NB4 (cell line): ENCODE data around the gene DOCK9.

Experiments
- DNase-seq: peaks from one replicate; pipeline ENCODE4 v3.0.0; 2010; ENCODE audit warnings: low read depth
- H3K4me3 ChIP-seq: one replicate; pipeline ENCODE4 v1.5.1; 2011; ENCODE audit warnings: mild to moderate bottlenecking, low read depth, low read length, moderate library complexity
- CTCF ChIP-seq: IDR thresholded peaks from one replicate; pipeline ENCODE4 v1.5.1; 2012; ENCODE audit warnings: low read depth, low read length
- MAX ChIP-seq: IDR thresholded peaks from 2 replicates; pipeline ENCODE4 v1.6.1; 2011; ENCODE audit warnings: low read depth, low read length
- MYC ChIP-seq: IDR thresholded peaks from 2 replicates; pipeline ENCODE4 v1.6.1; 2011; ENCODE audit warnings: low read depth, low read length
- POLR2A ChIP-seq: IDR thresholded peaks from 2 replicates; pipeline ENCODE4 v1.6.1; 2011; ENCODE audit warnings: mild to moderate bottlenecking; ENCODE audit not compliant: insufficient read length; ENCODE audit errors: extremely low read depth

The DOCK9 gene

GRCh38 chr13:98839856-98840769, 137.8 kb downstream of the DOCK9 start:
- DNase-seq: peak; percentile 65
- TF ChIP-seq POLR2A: no peak
- peak; percentile 91 for TF ChIP-seq CTCF
- H3K4me3 ChIP-seq: no peak overlapping the region

- no peak overlapping the region for H3K4me3 ChIP-seq
- TF ChIP-seq MYC (no peak), MAX (no peak), POLR2A (no peak), CTCF (no peak)
- no peak for DNase-seq
These were observed 139.1 kb downstream of the DOCK9 start for GRCh38 chr13:98838776-98839175.

DNA sequence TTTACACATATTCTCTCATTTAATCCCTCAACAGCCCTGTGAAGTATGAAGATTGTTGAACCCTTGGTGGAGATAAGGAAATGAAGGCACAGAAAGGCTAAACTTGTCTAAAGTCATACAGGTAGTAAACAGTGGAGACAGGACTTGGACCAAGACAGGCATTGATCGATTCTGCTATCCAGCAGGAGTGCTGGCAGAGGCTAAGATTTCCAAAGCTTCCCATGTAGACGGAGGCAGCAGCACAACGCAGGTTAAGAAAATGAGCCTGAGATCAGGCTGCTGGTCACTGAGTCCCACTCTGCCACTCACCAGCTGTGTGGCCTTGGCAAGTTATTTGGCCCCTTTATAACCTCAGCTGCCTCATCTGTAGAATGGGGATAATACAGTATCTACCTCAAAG, 140.0 kb downstream of the DOCK9 start:
- no peak for DNase-seq
- no peak for TF ChIP-seq CTCF
- no peak for TF ChIP-seq POLR2A
- no peak for TF ChIP-seq MYC
- TF ChIP-seq MAX: no peak
- H3K4me3 ChIP-seq: no peak overlapping the region

DNA sequence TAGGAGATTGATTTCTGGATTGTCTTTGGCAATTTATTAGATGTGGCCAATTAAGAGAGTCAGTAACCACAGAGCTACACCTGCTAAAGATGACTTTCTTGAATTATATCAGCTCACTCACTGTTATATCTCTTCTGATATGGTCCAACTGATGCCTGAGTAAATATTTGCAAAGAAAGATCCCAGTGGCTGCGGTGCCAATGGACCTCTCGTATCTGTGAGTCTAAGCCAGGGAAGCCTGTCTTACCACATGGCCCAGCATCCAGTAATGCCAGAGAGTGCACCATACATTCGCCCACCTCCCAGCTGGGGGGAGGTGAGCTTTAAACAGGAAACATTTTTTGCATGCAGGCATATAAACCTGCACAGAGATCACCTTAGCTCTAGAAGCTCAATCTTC, 142.7 kb downstream of the DOCK9 start:
- no peak overlapping the region for H3K4me3 ChIP-seq
- TF ChIP-seq POLR2A: no peak
- no peak for TF ChIP-seq MYC
- no peak for TF ChIP-seq CTCF
- no peak for TF ChIP-seq MAX
- DNase-seq: no peak

GRCh38 chr13:98834254-98834960, 143.5 kb downstream of the DOCK9 start:
- TF ChIP-seq POLR2A (no peak), CTCF (no peak)
- no peak for DNase-seq
- no peak overlapping the region for H3K4me3 ChIP-seq
